Measurements from ENCODE around the gene DYRK3. TPM values are rescaled to one million over a fixed set of nuclear protein-coding genes. Genes with fewer than 3 reads are reported as not detected.

The DYRK3 gene
- total RNA-seq (10 to 100 TPM in 1 of 5 donors, 1 to 10 TPM in 3, not detected in 1; 1.2 to 21.9 (median 4.7) TPM), polyA plus RNA-seq (1 to 10 TPM; 1.5 to 3.2 (median 2.1) TPM)
- long read RNA-seq, donor 1 = 0 reads
- long read RNA-seq, donor 2, partial matches to known transcripts = 0 of 1 reads
- long read RNA-seq, donor 2, other reads (novel, unspliced or antisense) = 0 of 1 reads
- long read RNA-seq, donor 3, partial matches to known transcripts = 0 of 1 reads
- long read RNA-seq, donor 3, other reads (novel, unspliced or antisense) = 0 of 1 reads
- long read RNA-seq, donor 4, partial matches to known transcripts = 0 of 1 reads
- long read RNA-seq, donor 4, other reads (novel, unspliced or antisense) = 0 of 1 reads
- long read RNA-seq, donor 5, partial matches to known transcripts = 0 of 2 reads
- long read RNA-seq, donor 5, other reads (novel, unspliced or antisense) = 0 of 2 reads
- long read RNA-seq, donor 6 = 0 reads
- long read RNA-seq, donor 7, partial matches to known transcripts = 0 of 1 reads
- long read RNA-seq, donor 7, other reads (novel, unspliced or antisense) = 0 of 1 reads
- long read RNA-seq, donor 8 = 0 reads
- long read RNA-seq, donor 9, partial matches to known transcripts = 0 of 1 reads
- long read RNA-seq, donor 9, other reads (novel, unspliced or antisense) = 0 of 1 reads
- long read RNA-seq, donor 10 = 0 reads

DNA sequence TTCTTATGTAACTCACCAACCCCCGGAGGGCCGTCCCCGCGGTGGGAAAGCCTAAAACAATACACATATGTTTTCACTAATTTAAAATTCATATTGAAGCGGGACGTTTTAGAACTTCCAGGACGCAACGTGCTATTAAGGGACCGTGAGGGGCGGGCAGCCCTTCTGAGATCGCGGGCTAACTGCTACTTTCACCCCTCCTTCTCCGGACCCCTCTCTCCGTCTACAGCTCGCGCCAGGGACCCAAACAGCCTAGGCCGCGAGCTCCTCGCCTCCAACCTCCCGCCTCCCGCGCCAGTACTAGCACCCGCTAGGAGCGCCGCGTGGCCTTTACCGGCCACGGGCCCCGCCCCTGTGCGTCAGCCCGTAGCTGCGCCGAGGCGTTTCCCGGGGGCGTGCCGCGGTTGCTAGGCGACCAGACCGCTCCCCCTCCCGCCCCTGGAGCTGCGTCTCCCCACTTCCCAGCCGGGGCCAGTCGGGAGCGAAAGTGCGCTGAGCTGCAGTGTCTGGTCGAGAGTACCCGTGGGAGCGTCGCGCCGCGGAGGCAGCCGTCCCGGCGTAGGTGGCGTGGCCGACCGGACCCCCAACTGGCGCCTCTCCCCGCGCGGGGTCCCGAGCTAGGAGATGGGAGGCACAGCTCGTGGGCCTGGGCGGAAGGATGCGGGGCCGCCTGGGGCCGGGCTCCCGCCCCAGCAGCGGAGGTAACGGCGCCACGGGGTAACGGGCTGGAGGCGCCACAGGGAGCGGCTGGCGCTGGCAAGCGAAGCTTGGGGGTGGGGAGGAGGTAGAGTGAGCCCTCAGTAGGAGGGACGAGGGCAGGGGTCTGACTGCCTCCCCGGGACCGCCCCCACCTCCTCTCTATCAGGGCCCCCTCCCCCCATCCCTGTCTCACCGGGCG, at the start of gene DYRK3:
TSS of gene DYRK3 (plus strand) at position 457 of the 898 bp plus-strand sequence. CDS start at position 625, 168 bp downstream.
- peak; percentile 97 to 98 for DNase-seq
- Histone ChIP-seq H3K36me3 (peaks cover 0 to 3% (median 0%) of the 10 kb centered on the region in 4 donors), H3K9me3 (no peaks in the 10 kb centered on the region), H3K4me3 (peak within 1 kb of the TSS; percentile 75 to 97 (median 88)), H3K4me1 (peaks cover 9 to 40% (median 30%) of the 10 kb centered on the region in 4 donors), H3K27ac (peak within 1 kb of the TSS; percentile 81 to 91 (median 85)), H3K27me3 (no peaks in the 10 kb centered on the region)
- TF ChIP-seq EP300 (IDR thresholded peaks at IDR 0.05) = no peak
- TF ChIP-seq POLR2AphosphoS5 (IDR thresholded peaks at IDR 0.05) = peak; percentile 96 to 99 (median 99)
- peak in 2 of 4 donors; percentile 61 to 77 for TF ChIP-seq POLR2A (IDR thresholded peaks at IDR 0.05)
- no peak for TF ChIP-seq CTCF (IDR thresholded peaks at IDR 0.05)
- WGBS, 5 donors = 0 to 1% (median 0%) methylated on average over 35 to 84 of the region's 84 CpGs
- intact Hi-C loops (cut with DNase I; ENCODE audit: low total_unique reads) = loop anchor here (10.0 kb wide), 1 partner anchor 279 kb away; no protein-coding TSS in a partner anchor

DNA sequence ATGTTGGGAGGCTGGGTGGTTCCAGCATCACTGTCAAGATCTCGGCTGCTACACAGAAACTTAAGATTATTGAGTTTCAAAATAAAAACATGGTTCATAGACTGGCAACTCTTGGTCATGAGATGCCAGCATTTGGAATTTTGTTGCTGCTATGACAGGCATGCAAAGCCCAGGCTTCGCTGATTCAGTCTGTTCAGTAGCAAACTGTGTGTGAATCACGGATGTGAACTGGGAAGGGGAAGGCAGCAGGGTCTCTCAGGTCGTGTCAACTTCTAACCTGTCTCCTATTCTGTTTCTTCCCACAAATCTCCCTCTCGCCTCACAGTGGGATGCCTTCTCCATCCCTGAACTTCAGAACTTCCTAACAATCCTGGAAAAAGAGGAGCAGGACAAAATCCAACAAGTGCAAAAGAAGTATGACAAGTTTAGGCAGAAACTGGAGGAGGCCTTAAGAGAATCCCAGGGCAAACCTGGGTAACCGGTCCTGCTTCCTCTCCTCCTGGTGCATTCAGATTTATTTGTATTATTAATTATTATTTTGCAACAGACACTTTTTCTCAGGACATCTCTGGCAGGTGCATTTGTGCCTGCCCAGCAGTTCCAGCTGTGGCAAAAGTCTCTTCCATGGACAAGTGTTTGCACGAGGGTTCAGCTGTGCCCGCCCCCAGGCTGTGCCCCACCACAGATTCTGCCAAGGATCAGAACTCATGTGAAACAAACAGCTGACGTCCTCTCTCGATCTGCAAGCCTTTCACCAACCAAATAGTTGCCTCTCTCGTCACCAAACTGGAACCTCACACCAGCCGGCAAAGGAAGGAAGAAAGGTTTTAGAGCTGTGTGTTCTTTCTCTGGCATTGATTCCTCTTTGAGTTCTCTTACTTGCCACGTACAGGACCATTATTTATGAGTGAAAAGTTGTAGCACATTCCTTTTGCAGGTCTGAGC, 48.6 kb upstream of the DYRK3 start:
- intact Hi-C loops (cut with DNase I; ENCODE audit: low total_unique reads) = no loop called here
- no peaks in the 10 kb centered on the region for H3K9me3 ChIP-seq
- peak overlapping the region in 2 of 5 donors; percentile 58 to 78 for H3K27ac ChIP-seq
- peaks cover 29 to 87% (median 77%) of the 10 kb centered on the region in 4 donors for H3K36me3 ChIP-seq
- WGBS, 5 donors = 57 to 71% (median 70%) methylated on average over 13 of the region's 13 CpGs
- no peaks in the 10 kb centered on the region for H3K27me3 ChIP-seq
- H3K4me3 ChIP-seq = no peak overlapping the region
- peaks cover 8 to 75% (median 32%) of the 10 kb centered on the region in 4 donors for H3K4me1 ChIP-seq
- no peak for DNase-seq
- TF ChIP-seq CTCF (IDR thresholded peaks at IDR 0.05) (no peak), POLR2A (IDR thresholded peaks at IDR 0.05) (no peak), POLR2AphosphoS5 (IDR thresholded peaks at IDR 0.05) (no peak), EP300 (IDR thresholded peaks at IDR 0.05) (no peak)

- peaks cover 40 to 97% (median 87%) of the 10 kb centered on the region in 4 donors for H3K36me3 ChIP-seq
- DNase-seq = no peak
- intact Hi-C loops (cut with DNase I; ENCODE audit: low total_unique reads) = no loop called here
- TF ChIP-seq POLR2A (IDR thresholded peaks at IDR 0.05) (no peak), EP300 (IDR thresholded peaks at IDR 0.05) (no peak), CTCF (IDR thresholded peaks at IDR 0.05) (no peak), POLR2AphosphoS5 (IDR thresholded peaks at IDR 0.05) (no peak)
- 83 to 93% (median 89%) methylated on average over 14 of the region's 14 CpGs for WGBS, 5 donors
- no peaks in the 10 kb centered on the region for H3K27me3 ChIP-seq
- H3K4me3 ChIP-seq = no peak overlapping the region
- H3K27ac ChIP-seq = peak overlapping the region in 3 of 5 donors; percentile 56 to 78 (median 58)
- peaks cover 8 to 71% (median 31%) of the 10 kb centered on the region in 4 donors for H3K4me1 ChIP-seq
- no peaks in the 10 kb centered on the region for H3K9me3 ChIP-seq
Measured at GRCh38 chr1:206587904-206588303, 47.4 kb upstream of the DYRK3 start.

Measured in stomach (tissue), 19 donors.